ENCODE results near the gene SDS. TPM values are rescaled to one million over a fixed set of nuclear protein-coding genes. Genes with fewer than 3 reads are reported as not detected.
"Not testable (repeated sequence)": the region's sequence is repeated elsewhere in the genome, so short reads cannot be mapped to it uniquely, and the experiment has no call there.

Gene SDS
- polyA plus RNA-seq, 1 donor from 2014 or later = not detected

DNA sequence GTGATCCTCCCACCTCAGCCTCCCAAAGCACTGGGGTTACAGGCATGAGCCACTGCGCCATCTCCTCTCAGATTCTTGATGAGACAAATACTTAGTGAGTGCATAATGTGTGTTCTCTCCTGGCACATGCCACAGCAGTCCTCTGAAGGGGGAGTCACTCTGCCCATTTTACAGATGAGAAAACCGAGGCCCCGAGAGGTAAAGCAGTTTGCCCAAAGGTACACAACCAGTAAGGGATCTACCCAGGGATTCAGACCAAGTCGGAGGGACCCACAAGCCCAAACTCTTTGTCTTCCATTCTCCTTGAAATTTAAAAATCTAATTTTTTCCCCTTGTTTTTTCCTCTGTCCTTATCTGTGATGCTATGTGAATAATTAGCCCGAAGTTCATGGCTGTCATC, 39.0 kb downstream of the SDS start:
- Mint-ChIP-seq H3K27me3 (no peaks in the 10 kb centered on the region), H3K9me3 (no peaks in the 10 kb centered on the region), H3K4me1 (peaks cover 0 to 9% (median 7%) of the 10 kb centered on the region in 3 donors), H3K27ac (peak overlapping the region in 1 of 3 donors; percentile 34), H3K36me3 (peaks cover 8% of the 10 kb centered on the region), H3K4me3 (peak overlapping the region in 1 of 4 donors; percentile 66)

DNA sequence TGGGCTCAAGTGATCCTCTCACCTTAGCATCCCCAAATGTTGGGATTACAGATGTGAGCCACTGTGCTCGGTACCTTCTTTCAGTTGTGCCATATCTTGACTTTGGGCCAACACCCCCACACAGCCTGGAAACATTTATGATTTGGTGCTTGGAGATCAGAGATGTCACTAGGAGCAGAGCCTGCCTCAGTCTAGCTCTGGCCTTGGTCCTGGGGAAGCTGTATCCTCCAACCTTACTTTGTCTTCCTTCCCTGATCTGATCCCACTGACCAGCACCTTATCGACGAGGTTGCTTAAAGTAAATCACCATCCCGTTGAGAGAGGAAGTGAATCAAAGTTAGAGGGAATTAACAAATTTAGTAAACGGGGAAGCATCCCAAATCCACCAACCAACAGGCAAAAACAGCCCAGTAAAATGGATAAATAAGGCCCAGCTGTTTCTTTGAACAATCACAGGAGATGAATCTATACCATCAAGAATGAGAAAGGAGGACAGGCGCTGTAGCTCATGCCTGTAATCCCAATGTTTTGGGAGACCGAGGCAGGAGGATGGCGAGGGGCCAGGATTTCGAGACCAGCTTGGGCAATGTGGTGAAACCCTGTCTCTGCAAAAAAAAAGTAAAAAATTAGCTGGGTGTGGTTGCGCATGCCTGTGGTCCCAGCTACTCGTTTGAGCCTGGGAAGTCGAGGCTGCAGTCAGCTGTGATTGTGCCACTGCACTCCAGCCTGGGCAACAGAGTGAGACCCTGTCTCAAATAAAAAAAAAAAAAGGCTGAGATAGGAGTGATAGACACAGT, 41.9 kb downstream of the SDS start:
- Mint-ChIP-seq H3K27ac (peak overlapping the region in 2 of 3 donors; percentile 67 to 79), H3K36me3 (peaks cover 6% of the 10 kb centered on the region), H3K4me1 (peaks cover 9 to 16% (median 13%) of the 10 kb centered on the region in 3 donors), H3K9me3 (no peaks in the 10 kb centered on the region), H3K27me3 (no peaks in the 10 kb centered on the region), H3K4me3 (no peak overlapping the region)

DNA sequence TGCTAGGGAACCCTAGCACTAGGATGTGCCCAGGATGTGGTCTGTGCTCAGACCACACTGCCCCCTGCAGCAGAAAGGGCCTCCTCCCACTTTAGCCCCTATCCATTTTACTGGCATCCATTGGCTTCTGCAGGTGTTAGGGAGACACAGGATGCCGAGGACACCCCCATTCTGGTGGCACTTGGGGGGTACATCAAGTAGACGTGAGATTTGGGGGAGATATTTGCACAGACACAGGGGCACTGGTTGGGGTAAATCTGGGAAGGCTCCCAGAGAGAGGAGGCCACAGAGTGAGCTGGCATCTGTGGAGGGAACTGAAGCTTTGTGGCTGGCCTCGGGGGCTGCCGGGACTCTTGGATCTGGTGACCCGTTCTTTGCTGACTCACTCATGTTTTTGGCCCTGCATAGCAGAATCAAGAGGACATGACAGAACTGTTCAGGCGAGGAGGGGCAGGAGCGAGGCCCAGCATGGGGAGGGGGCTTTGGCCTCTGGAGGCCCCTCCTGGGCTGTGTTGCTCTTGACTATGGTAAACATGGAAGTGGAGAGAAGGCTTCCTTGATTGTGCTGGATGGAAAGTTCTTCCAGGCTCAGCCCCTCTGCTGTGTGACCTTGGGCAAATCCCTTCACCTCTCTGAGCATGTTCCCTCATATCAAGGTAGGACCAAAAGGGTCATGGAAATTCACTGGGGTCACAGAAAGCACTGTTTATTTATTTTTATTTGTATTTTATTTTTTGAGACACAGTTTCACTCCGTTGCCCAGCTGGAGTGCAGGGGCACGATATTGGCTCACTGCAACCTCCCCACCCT, 43.5 kb downstream of the SDS start:
- peak overlapping the region in 2 of 3 donors; percentile 75 to 82 for H3K27ac Mint-ChIP-seq
- H3K4me3 Mint-ChIP-seq = peak overlapping the region in 3 of 4 donors; percentile 12 to 78 (median 12)

DNA sequence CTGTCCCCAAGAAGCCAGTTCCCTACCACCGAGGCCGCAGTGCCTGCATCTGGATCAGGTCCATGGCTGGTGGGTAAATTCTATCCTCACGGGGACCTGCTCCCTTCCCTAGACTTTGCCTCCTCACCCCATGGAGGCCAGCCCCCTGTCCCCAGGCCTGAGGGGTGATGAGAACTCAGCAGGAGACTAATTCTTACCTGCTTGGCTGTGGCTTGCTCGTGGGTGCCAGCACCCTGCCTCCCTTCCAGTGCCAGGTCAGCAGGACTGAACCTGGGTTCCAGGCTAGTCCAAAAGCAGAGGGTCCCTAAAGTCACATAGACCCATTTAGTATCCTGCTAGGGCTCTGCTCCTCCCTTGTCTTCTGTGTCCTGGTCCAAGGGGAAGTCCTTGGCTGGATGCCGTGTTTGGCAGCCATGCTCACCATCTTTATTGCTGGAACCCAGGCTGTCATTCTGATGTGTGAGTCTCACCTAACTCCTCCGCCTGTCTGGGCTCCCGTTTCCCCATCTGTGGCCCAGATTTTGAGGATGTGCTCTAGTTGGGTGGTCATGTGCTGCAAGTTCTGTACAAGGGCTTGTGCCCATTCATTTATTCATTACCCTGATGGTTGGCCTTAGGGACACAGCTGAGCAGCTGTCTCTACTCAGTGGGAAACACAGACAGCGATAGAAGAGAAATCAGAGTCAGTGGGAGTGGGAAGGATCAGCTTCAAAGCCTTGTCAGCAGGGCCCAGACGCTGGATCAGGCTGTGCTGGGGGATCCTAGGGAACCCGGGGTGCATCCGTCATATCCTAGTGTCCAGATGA, 44.4 kb downstream of the SDS start:
- Mint-ChIP-seq H3K27ac (peak overlapping the region; percentile 62 to 82 (median 64)), H3K27me3 (peaks cover 1% of the 10 kb centered on the region), H3K36me3 (peaks cover 1% of the 10 kb centered on the region), H3K9me3 (no peaks in the 10 kb centered on the region), H3K4me3 (peak overlapping the region; percentile 78 to 90 (median 80)), H3K4me1 (peaks cover 9 to 15% (median 10%) of the 10 kb centered on the region in 3 donors)

More for the DNA sequence above, 43.5 kb downstream of the SDS start:
- no peaks in the 10 kb centered on the region for H3K9me3 Mint-ChIP-seq
- peaks cover 9 to 15% (median 10%) of the 10 kb centered on the region in 3 donors for H3K4me1 Mint-ChIP-seq
- peaks cover 1% of the 10 kb centered on the region for H3K36me3 Mint-ChIP-seq
- H3K27me3 Mint-ChIP-seq = no peaks in the 10 kb centered on the region

DNA sequence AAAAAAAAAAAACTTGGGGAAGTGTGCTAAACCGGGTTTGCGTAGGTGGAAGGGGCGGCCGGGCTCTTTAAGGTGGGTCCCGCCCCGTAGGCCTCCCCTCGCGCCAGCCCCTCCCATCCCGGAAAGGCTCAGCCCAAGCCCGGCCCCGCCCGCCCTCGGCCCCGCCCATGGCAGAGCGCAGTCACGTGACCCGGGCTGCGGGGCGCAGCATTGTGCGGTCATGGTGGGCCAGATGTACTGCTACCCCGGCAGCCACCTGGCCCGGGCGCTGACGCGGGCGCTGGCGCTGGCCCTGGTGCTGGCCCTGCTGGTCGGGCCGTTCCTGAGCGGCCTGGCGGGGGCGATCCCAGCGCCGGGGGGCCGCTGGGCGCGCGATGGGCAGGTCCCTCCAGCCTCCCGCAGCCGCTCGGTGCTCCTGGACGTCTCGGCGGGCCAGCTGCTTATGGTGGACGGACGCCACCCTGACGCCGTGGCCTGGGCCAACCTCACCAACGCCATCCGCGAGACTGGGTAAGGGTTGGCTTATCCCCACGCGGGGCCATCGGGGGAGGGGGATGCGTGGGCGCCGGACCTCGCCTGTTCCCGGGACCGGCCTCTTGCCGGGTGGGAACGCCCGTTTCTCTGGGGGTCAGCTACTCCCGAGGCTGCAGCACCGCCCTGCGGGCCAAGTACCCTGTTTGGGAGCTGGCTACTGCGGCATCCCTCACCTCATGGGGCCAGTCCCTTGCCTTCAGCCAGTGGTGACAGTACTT, 45.1 kb downstream of the SDS start, which contains the start of gene PLBD2:
Gene PLBD2 (plus strand): TSS at position 207 of the 752 bp plus-strand sequence. CDS start 14 bp downstream, at position 221.
- Mint-ChIP-seq H3K36me3 (peaks cover 1% of the 10 kb centered on the region), H3K9me3 (no peaks in the 10 kb centered on the region)

DNA sequence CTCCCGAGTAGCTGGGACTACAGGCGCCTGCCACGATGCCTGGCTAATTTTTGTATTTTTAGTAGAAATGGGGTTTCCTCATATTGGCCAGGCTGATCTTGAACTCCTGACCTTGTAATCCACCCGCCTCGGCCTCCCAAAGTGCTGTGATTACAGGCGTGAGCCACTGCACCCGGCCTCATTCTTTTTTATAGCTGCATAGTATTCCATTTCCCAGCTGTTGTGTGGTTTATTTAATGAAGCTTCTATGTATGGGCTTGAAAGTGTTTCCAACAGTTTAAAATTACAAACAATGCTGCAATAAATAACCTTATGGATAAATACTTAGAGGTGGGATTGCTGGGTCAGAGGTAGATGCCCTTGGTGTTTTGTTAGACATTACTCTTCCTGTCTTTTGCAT, 49.5 kb downstream of the SDS start:
- H3K36me3 Mint-ChIP-seq = not testable (repeated sequence)

More for the DNA sequence above, 45.1 kb downstream of the SDS start, which contains the start of gene PLBD2:
- Mint-ChIP-seq H3K4me1 (peaks cover 9 to 15% (median 9%) of the 10 kb centered on the region in 3 donors), H3K27me3 (peaks cover 3% of the 10 kb centered on the region), H3K4me3 (peak within 1 kb of the TSS; percentile 78 to 97 (median 92)), H3K27ac (peak within 1 kb of the TSS; percentile 86 to 95 (median 94))

DNA sequence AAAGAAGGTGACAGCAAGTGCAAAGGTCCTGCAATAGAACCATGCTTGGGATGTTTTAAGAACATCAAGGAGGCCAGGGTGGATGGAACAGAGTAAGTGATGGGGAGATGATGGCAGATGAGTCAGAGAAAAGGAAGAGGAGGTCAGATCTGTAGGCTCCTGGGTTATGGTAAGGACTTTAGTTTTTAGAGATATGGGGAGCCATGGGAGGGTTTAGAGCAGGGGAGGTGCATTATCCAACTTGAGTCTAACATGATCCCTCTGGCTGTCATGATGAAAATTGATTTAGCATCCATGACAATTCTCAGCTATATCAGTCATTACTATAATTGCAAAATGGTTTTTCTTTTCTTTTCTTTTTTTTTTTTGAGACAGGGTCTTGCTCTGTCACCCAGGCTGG, 52.6 kb downstream of the SDS start:
- H3K36me3 Mint-ChIP-seq = peaks cover 1% of the 10 kb centered on the region
- no peak overlapping the region for H3K27ac Mint-ChIP-seq
- H3K4me1 Mint-ChIP-seq = peaks cover 0 to 2% (median 2%) of the 10 kb centered on the region in 3 donors
- peaks cover 9% of the 10 kb centered on the region for H3K27me3 Mint-ChIP-seq
- H3K4me3 Mint-ChIP-seq = no peak overlapping the region
- no peaks in the 10 kb centered on the region for H3K9me3 Mint-ChIP-seq

More for the DNA sequence above, 49.5 kb downstream of the SDS start:
- H3K9me3 Mint-ChIP-seq, H3K4me3 Mint-ChIP-seq, H3K27me3 Mint-ChIP-seq, H3K27ac Mint-ChIP-seq, H3K4me1 Mint-ChIP-seq: not testable (repeated sequence)

DNA sequence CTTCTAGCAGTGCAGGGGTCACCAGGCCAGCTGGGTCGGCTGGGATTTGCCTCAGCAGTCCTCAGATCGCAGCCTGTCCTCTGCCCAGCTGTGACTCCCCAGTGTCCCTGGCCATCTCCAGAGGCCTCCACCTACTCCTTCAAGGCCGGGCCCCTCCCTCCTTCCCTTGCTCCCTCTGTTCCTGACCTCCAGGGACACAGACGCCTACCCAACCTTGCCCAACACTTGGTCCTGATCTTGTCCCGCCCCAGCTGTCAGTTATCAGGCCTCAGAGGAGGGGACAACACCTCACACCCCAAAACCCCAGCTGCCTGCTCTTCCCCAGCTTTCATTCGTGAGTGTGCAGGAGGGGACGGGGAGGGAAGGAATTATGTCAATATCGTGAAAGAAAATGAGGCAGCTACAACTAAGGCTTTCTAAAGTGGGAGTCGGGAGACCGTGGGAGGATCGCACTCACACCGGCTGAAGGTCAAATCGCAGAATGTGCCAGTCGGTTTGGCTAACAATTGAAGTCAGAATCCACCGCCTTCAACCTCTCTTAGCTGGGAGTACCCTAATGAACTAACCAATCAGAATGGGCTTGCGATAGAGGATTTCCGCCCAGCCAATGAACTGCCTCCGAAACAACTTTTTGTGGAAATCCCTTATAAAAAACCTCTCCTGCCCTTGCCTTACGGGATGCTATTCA, 54.7 kb downstream of the SDS start:
- Mint-ChIP-seq H3K36me3 (no peaks in the 10 kb centered on the region), H3K27me3 (peaks cover 6% of the 10 kb centered on the region), H3K4me1 (peaks cover 0 to 2% (median 2%) of the 10 kb centered on the region in 3 donors), H3K27ac (no peak overlapping the region), H3K4me3 (no peak overlapping the region), H3K9me3 (no peaks in the 10 kb centered on the region)

DNA sequence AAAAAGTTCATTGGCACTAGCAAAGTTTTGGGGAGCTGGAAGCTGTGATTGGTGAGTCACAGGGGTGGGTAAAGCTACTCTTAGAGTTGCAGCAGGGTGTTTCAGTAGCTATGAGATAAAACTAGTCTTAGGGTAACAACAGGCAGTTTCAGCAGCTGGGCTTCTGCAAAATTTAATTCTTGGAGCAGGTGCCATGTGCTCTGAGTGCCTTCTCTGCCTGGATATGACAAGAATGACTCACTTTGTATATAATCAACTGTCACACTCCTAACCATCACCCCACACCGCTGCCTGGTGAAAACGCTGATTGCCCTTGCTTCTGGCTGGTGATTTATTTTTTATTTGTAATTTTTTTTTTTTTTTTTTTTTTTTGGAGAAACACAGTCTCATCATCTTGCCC, 55.8 kb downstream of the SDS start:
- Mint-ChIP-seq H3K36me3 (no peaks in the 10 kb centered on the region), H3K4me3 (no peak overlapping the region), H3K4me1 (peaks cover 0 to 2% (median 2%) of the 10 kb centered on the region in 3 donors), H3K9me3 (no peaks in the 10 kb centered on the region), H3K27me3 (peaks cover 4% of the 10 kb centered on the region), H3K27ac (no peak overlapping the region)

DNA sequence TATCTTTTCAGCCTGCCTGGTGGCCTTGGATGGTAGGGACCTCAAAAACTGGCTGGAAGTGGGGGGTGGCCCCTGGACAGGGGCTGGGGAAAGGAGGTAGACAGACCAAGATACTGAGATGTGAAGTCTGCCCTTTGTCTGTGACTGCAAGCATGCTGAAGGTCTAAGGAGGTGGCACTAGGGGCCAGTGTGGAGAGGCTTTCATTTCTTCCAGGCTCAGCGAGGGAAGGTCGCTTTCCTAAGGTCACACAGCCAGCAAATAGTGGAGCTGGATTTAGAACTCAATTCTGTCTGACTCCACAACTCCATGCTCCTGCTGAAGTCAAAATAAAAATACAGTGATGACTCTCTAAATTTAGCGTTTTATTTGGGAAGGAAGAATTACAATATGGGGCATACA, 56.6 kb downstream of the SDS start:
- no peaks in the 10 kb centered on the region for H3K9me3 Mint-ChIP-seq
- H3K27me3 Mint-ChIP-seq = no peaks in the 10 kb centered on the region
- H3K4me1 Mint-ChIP-seq = peaks cover 0 to 2% (median 0%) of the 10 kb centered on the region in 3 donors
- H3K36me3 Mint-ChIP-seq = no peaks in the 10 kb centered on the region
- H3K27ac Mint-ChIP-seq = no peak overlapping the region
- no peak overlapping the region for H3K4me3 Mint-ChIP-seq

DNA sequence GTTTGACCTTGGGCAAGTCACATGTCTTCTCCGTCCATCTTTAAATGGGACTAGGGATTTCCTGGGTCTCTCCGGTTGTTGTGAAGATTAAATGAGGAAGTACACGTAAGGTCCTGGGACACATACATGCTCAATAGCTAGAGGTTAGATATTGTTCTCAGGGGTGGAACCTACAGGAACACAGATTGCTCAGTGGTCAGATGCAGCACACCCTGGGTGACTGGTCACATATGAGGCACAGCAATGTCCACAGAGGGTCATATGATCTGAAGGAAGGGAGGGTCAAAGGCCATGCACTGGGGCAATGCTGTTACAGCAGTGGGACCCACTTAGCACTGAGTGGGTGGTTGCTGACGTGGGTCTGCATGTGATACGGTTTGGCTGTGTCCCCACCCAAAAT, 57.3 kb downstream of the SDS start:
- no peaks in the 10 kb centered on the region for H3K9me3 Mint-ChIP-seq
- no peak overlapping the region for H3K4me3 Mint-ChIP-seq
- no peaks in the 10 kb centered on the region for H3K36me3 Mint-ChIP-seq
- peaks cover 0 to 8% (median 3%) of the 10 kb centered on the region in 3 donors for H3K4me1 Mint-ChIP-seq
- no peak overlapping the region for H3K27ac Mint-ChIP-seq
- peaks cover 2% of the 10 kb centered on the region for H3K27me3 Mint-ChIP-seq

DNA sequence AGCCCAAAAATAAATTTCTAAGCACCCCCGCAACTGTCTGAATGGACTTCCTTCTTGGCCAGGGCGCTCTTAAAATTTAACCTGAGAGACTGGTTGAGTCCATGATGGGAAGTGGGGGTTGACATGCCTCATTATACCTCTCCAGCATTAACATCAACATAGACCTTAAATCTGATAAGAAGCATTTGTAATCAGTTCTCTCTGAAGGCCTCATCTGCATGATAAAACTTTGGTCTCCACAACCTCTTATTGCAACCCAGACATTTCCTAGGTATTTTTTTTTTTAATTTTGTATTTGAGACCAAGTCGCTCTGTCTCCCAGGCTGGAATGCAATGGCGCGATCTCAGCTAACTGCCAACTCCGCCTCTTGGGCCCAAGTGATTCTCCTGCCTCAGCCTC, 58.4 kb downstream of the SDS start:
- H3K36me3 Mint-ChIP-seq = no peaks in the 10 kb centered on the region
- H3K9me3 Mint-ChIP-seq = no peaks in the 10 kb centered on the region
- H3K4me3 Mint-ChIP-seq = no peak overlapping the region
- H3K27me3 Mint-ChIP-seq = peaks cover 4% of the 10 kb centered on the region
- H3K27ac Mint-ChIP-seq = no peak overlapping the region
- peaks cover 0 to 9% (median 3%) of the 10 kb centered on the region in 3 donors for H3K4me1 Mint-ChIP-seq
